Transverse colon (tissue), 4 donors: ENCODE results near the gene PDE10A. TPM values are rescaled to one million over a fixed set of nuclear protein-coding genes. Genes with fewer than 3 reads are reported as not detected.

Experiments
- DNase-seq: peaks from one replicate; pipeline ENCODE4 v3.0.0-alpha.2; 2019
- H3K27ac ChIP-seq, 4 donors: fragments of 200-600 bp; sonication (generic); 2 replicates each; pipeline ENCODE4 v1.5.1; 2016 to 2018; ENCODE audit warnings: inconsistent platforms in 4 of 4
- H3K27me3 ChIP-seq: fragments of 200-600 bp; sonication (generic); 2 replicates; pipeline ENCODE4 v1.5.1; 2017; ENCODE audit warnings: inconsistent platforms
- H3K36me3 ChIP-seq, 4 donors: fragments of 200-600 bp; sonication (generic); 2 replicates each; pipeline ENCODE4 v1.5.1; 2017 to 2019; ENCODE audit warnings: inconsistent platforms in 4 of 4
- H3K4me1 ChIP-seq, 4 donors: fragments of 200-600 bp; sonication (generic); 2 replicates each; pipeline ENCODE4 v1.5.1; 2017 to 2020; ENCODE audit warnings: inconsistent platforms in 4 of 4
- H3K4me3 ChIP-seq, 4 donors: fragments of 200-600 bp; sonication (generic); 1 replicate in 1 of 4; 2 replicates in 3 of 4; pipeline versions ENCODE4 v1.5.1 to v1.6.1; 2017 to 2019; ENCODE audit warnings: inconsistent platforms in 4 of 4
- H3K9me3 ChIP-seq, 2 donors: fragments of 200-600 bp; sonication (generic); 2 replicates each; pipeline ENCODE4 v1.5.1; 2017 to 2019; ENCODE audit warnings: inconsistent platforms in 2 of 2
- CTCF ChIP-seq, 5 experiments: fragments of 200-600 bp in 3 of 5; fragments of 450-650 bp in 2 of 5; sonication (generic) in 3 of 5; IDR thresholded peaks; 1 replicate in 2 of 5; 2 replicates in 3 of 5; pipeline ENCODE4 v1.5.1; 2016 to 2017; ENCODE audit warnings: antibody characterized with exemption in 5 of 5, inconsistent platforms in 3 of 5, mild to moderate bottlenecking in 2 of 5, moderate library complexity in 1 of 5
- EP300 ChIP-seq: sonication (generic); formaldehyde crosslinking; IDR thresholded peaks from one replicate; pipeline ENCODE4 v1.6.1; 2017; ENCODE audit warnings: antibody characterized with exemption, low read depth
- POLR2A ChIP-seq: fragments of 450-650 bp; IDR thresholded peaks from one replicate; pipeline ENCODE4 v1.6.1; 2016; ENCODE audit warnings: antibody characterized with exemption, mild to moderate bottlenecking, moderate library complexity
- POLR2AphosphoS5 ChIP-seq, 3 donors: sonication (generic); formaldehyde crosslinking; IDR thresholded peaks; one replicate each; pipeline ENCODE4 v1.6.1; 2016; ENCODE audit warnings: antibody characterized with exemption in 3 of 3
- WGBS, 2 donors: methylation state at CpG; one replicate each; pipeline ENCODE4 v1.1.5; 2018; ENCODE audit warnings: low coverage in 1 of 2; 5-methylcytosine and 5-hydroxymethylcytosine counted together
- in situ Hi-C, 4 donors: fragments of 200-750 bp; cut with MboI; loops; one replicate each; pipeline versions ENCODE4 v1.15.0 to v1.15.1; 2017; ENCODE audit warnings: low sequenced_read_pairs in 3 of 4, low pct_ligation_motif_present in 1 of 4, low pct_unique_long_range_greater_than_20kb in 1 of 4
- intact Hi-C: fragments of 100-400 bp; cut with DNase I; formaldehyde crosslinking; loops from one replicate; pipeline ENCODE4 v1.15.1; 2023; ENCODE audit warnings: low total_unique reads
- small RNA-seq, 4 donors: library from RNA; depleted of rRNA; stranded (forward); fragments of <200 nt; gene quantifications; one replicate each; pipeline ENCODE3, GENCODE V24; 2016
- total RNA-seq, 4 donors: library from RNA; depleted of rRNA; stranded (reverse); fragments of >200 nt; gene quantifications; one replicate each; pipeline ENCODE4 v1.1.0, GENCODE V29; 2016

The PDE10A gene
- total RNA-seq, 4 donors from 2014 or later, result 1.4 to 15.3 (median 4.3) TPM

- DNase-seq, result no peak
- H3K4me3 ChIP-seq, result no peak overlapping the region
- WGBS, 2 donors, result 75 to 78% methylated on average over 4 to 6 of the region's 6 CpGs
- no peaks in the 10 kb centered on the region for H3K9me3 ChIP-seq
- in situ Hi-C loops, result no loop called here
- H3K27me3 ChIP-seq, result no peaks in the 10 kb centered on the region
- H3K27ac ChIP-seq, result no peak overlapping the region
- no peak for TF ChIP-seq EP300
- no peak for TF ChIP-seq POLR2AphosphoS5 (IDR thresholded peaks at IDR 0.05)
- no peak for TF ChIP-seq POLR2A
- TF ChIP-seq CTCF (IDR thresholded peaks at IDR 0.05), result no peak
- no peaks in the 10 kb centered on the region for H3K36me3 ChIP-seq
- intact Hi-C loops, result no loop called here
- no peaks in the 10 kb centered on the region for H3K4me1 ChIP-seq
Measured at GRCh38 chr6:165292657-165293056, 370.4 kb downstream of the PDE10A start.

Small RNAs within 50 kb of the gene (small RNA-seq; reads per million reads assigned to genes)
- gene RNA5SP226, result 0 to 0.84 (median 0) reads per million in 4 donors
